Muscle of leg (tissue), 11 donors: ENCODE results near the gene CENPT. TPM values are rescaled to one million over a fixed set of nuclear protein-coding genes. Genes with fewer than 3 reads are reported as not detected.
"Not testable (repeated sequence)": the region's sequence is repeated elsewhere in the genome, so short reads cannot be mapped to it uniquely, and the experiment has no call there.

ENCODE experiments used
- DNase-seq: peaks from one replicate; pipeline ENCODE4 v3.0.0; 2013
- H3K27ac ChIP-seq: one replicate; pipeline ENCODE4 v1.5.1; 2013; ENCODE audit warnings: mild to moderate bottlenecking, low read length, control low read depth
- H3K27me3 ChIP-seq: one replicate; pipeline ENCODE4 v1.6.1; 2013; ENCODE audit warnings: low read length; ENCODE audit not compliant: control insufficient read depth, insufficient read depth
- H3K36me3 ChIP-seq: one replicate; pipeline ENCODE4 v1.6.1; 2013; ENCODE audit warnings: low read length; ENCODE audit not compliant: control insufficient read depth, insufficient read depth
- H3K4me1 ChIP-seq: one replicate; pipeline ENCODE4 v1.6.1; 2013; ENCODE audit warnings: low read length; ENCODE audit not compliant: control insufficient read depth, insufficient read depth
- H3K4me3 ChIP-seq: one replicate; pipeline ENCODE4 v1.5.1; 2013; ENCODE audit warnings: low read length, control low read depth
- H3K9me3 ChIP-seq: replicated peaks from 2 replicates; pipeline ENCODE4 v1.6.1; 2013; ENCODE audit warnings: low read depth, low read length; ENCODE audit not compliant: control insufficient read depth
- WGBS: methylation state at CpG from one replicate; pipeline ENCODE4 v1.1.5; 2013; ENCODE audit warnings: missing lambda C conversion rate; ENCODE audit not compliant: insufficient coverage; 5-methylcytosine and 5-hydroxymethylcytosine counted together
- polyA plus RNA-seq, 8 donors: library from polyadenylated mRNA; unstranded; fragments of 120-200 nt; gene quantifications; one replicate each; pipeline versions ENCODE4 v1.2.1 to v1.2.3, GENCODE V29; 2013; ENCODE audit warnings: inconsistent platforms in 1 of 8, low replicate concordance in 1 of 8; ENCODE audit not compliant: insufficient read length in 8 of 8, insufficient read depth in 1 of 8
- total RNA-seq: library from RNA; stranded (reverse); fragments of 120-200 nt; gene quantifications from one replicate; pipeline ENCODE4 v1.2.4, GENCODE V29; 2013

The CENPT gene
- total and polyA plus RNA-seq, 9 donors = 31.2 to 47.9 (median 37.9) TPM

- 100% methylated on average over 1 of the region's 2 CpGs for WGBS
Measured at GRCh38 chr16:67837811-67838210, 9.7 kb downstream of the CENPT start.

GRCh38 chr16:67837190-67837589 lies 10.3 kb downstream of the CENPT start:
- H3K4me1 ChIP-seq = peaks cover 20% of the 10 kb centered on the region
- H3K27me3 ChIP-seq, H3K4me3 ChIP-seq, DNase-seq, H3K36me3 ChIP-seq, H3K27ac ChIP-seq, H3K9me3 ChIP-seq: not testable (repeated sequence)
- WGBS = 92% methylated on average over 7 of the region's 10 CpGs

More at GRCh38 chr16:67837811-67838210, 9.7 kb downstream of the CENPT start:
- DNase-seq = no peak
- Histone ChIP-seq H3K4me1 (peaks cover 16% of the 10 kb centered on the region), H3K36me3 (no peaks in the 10 kb centered on the region), H3K4me3 (no peak overlapping the region), H3K27ac (no peak overlapping the region), H3K27me3 (no peaks in the 10 kb centered on the region), H3K9me3 (no peaks in the 10 kb centered on the region)

- H3K27ac ChIP-seq = no peak overlapping the region
- 90% methylated on average over 8 of the region's 10 CpGs for WGBS
Measured at GRCh38 chr16:67834242-67834614, 13.3 kb downstream of the CENPT start.

GRCh38 chr16:67833415-67834241 lies 13.9 kb downstream of the CENPT start:
- WGBS = 0% methylated on average over 48 of the region's 49 CpGs
- peak overlapping the region; percentile 73 for H3K4me3 ChIP-seq
- peak overlapping the region; percentile 23 for H3K27ac ChIP-seq
- peaks cover 13% of the 10 kb centered on the region for H3K4me1 ChIP-seq
- DNase-seq = peak; percentile 98
- H3K27me3 ChIP-seq = no peaks in the 10 kb centered on the region
- H3K36me3 ChIP-seq = peaks cover 37% of the 10 kb centered on the region
- no peaks in the 10 kb centered on the region for H3K9me3 ChIP-seq

More at GRCh38 chr16:67834242-67834614, 13.3 kb downstream of the CENPT start:
- peaks cover 31% of the 10 kb centered on the region for H3K36me3 ChIP-seq
- no peaks in the 10 kb centered on the region for H3K9me3 ChIP-seq
- DNase-seq = no peak
- no peaks in the 10 kb centered on the region for H3K27me3 ChIP-seq
- H3K4me1 ChIP-seq = peaks cover 13% of the 10 kb centered on the region
- peak overlapping the region; percentile 73 for H3K4me3 ChIP-seq

- Histone ChIP-seq H3K9me3 (no peaks in the 10 kb centered on the region), H3K4me1 (peaks cover 13% of the 10 kb centered on the region), H3K4me3 (peak overlapping the region; percentile 73), H3K36me3 (peaks cover 43% of the 10 kb centered on the region), H3K27me3 (no peaks in the 10 kb centered on the region), H3K27ac (no peak overlapping the region)
- WGBS = 4% methylated on average over 3 of the region's 3 CpGs
- peak; percentile 37 for DNase-seq
Measured at GRCh38 chr16:67833030-67833414, 14.5 kb downstream of the CENPT start.

- H3K36me3 ChIP-seq = peaks cover 59% of the 10 kb centered on the region
- no peaks in the 10 kb centered on the region for H3K27me3 ChIP-seq
- WGBS = 95% methylated on average over 4 of the region's 4 CpGs
- H3K9me3 ChIP-seq = no peaks in the 10 kb centered on the region
- peaks cover 9% of the 10 kb centered on the region for H3K4me1 ChIP-seq
- H3K27ac ChIP-seq = no peak overlapping the region
- H3K4me3 ChIP-seq = no peak overlapping the region
- no peak for DNase-seq
Measured at GRCh38 chr16:67828651-67829050, 18.8 kb downstream of the CENPT start.

- Histone ChIP-seq H3K27ac (no peak overlapping the region), H3K9me3 (no peaks in the 10 kb centered on the region), H3K36me3 (peaks cover 44% of the 10 kb centered on the region), H3K4me1 (no peaks in the 10 kb centered on the region), H3K4me3 (no peak overlapping the region), H3K27me3 (no peaks in the 10 kb centered on the region)
- no peak for DNase-seq
- 94% methylated on average over 9 of the region's 14 CpGs for WGBS
Measured at GRCh38 chr16:67825906-67826305, 21.6 kb downstream of the CENPT start.

- no peak for DNase-seq
- 97% methylated on average over 6 of the region's 8 CpGs for WGBS
- Histone ChIP-seq H3K4me3 (no peak overlapping the region), H3K4me1 (no peaks in the 10 kb centered on the region), H3K36me3 (peaks cover 37% of the 10 kb centered on the region), H3K27ac (no peak overlapping the region), H3K27me3 (no peaks in the 10 kb centered on the region), H3K9me3 (no peaks in the 10 kb centered on the region)
Measured at GRCh38 chr16:67825119-67825518, 22.4 kb downstream of the CENPT start.

- no peak overlapping the region for H3K27ac ChIP-seq
- H3K4me3 ChIP-seq = no peak overlapping the region
- 97% methylated on average over 2 of the region's 2 CpGs for WGBS
Measured at GRCh38 chr16:67822511-67822910, 25.0 kb downstream of the CENPT start.

GRCh38 chr16:67820608-67821259 lies 26.8 kb downstream of the CENPT start:
- WGBS = 91% methylated on average over 9 of the region's 11 CpGs
- Histone ChIP-seq H3K4me3 (no peak overlapping the region), H3K4me1 (peaks cover 3% of the 10 kb centered on the region), H3K27me3 (no peaks in the 10 kb centered on the region), H3K9me3 (no peaks in the 10 kb centered on the region), H3K27ac (no peak overlapping the region), H3K36me3 (no peaks in the 10 kb centered on the region)
- no peak for DNase-seq

More at GRCh38 chr16:67822511-67822910, 25.0 kb downstream of the CENPT start:
- H3K36me3 ChIP-seq = peaks cover 11% of the 10 kb centered on the region
- H3K27me3 ChIP-seq = no peaks in the 10 kb centered on the region
- no peak for DNase-seq
- H3K4me1 ChIP-seq = no peaks in the 10 kb centered on the region
- H3K9me3 ChIP-seq = no peaks in the 10 kb centered on the region
